GM21381 (cell line): ENCODE results near the gene RSAD1.

Experiments
- ATAC-seq: cut with Tn5 transposase; IDR thresholded peaks from one replicate; pipeline ENCODE4 v1.9.1; 2021; ENCODE audit warnings: mild to moderate bottlenecking, moderate library complexity; ENCODE audit not compliant: unreplicated experiment

Gene RSAD1

DNA sequence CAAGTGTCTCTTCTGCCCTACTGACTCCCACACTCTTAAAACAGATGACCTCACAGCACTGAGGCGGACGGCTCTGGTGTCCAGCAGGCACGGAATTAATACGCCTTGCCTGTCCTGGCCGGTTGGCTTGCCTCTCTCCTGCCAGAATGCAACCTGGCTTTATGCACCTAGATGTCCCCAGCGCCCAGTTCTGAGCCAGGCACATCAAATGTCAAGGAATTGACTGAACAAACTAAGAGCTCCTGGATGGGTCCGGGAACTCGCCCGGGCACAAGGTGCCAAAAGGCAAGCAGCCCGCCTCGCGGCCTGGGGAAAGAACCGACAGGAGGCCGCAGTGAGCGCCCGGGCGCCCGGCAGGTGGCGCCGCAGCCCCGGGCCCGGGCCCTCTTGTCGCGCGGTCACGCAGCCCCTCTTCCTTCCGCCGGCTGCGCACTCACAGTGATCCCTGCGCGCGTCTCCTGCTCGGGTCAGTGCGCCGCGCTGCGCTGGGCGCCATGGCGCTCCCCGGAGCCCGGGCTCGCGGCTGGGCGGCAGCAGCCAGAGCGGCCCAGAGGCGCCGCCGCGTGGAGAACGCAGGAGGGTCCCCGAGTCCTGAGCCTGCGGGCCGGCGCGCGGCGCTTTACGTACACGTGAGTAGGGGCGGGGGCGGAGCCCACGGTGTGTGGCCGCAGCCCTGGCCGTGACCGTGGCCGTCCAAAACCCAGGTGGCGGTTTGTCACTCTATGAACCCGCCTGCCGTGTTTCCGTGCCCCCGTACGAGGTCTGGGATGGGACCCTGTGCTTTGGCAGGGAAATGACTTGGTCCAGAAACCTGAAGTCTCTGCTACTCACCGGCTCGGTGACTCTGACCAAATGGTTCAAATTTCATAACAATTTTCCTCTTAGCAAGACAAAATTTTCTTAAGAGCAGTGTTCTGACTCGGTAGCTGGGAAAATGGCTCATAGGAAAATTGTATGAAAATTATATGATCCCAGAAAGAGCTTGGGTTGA lies at the start of gene RSAD1:
Gene RSAD1 (plus strand): TSS at position 470 of the 991 bp plus-strand sequence. CDS start 25 bp downstream, at position 495.
- ATAC-seq, result peak; percentile 90

DNA sequence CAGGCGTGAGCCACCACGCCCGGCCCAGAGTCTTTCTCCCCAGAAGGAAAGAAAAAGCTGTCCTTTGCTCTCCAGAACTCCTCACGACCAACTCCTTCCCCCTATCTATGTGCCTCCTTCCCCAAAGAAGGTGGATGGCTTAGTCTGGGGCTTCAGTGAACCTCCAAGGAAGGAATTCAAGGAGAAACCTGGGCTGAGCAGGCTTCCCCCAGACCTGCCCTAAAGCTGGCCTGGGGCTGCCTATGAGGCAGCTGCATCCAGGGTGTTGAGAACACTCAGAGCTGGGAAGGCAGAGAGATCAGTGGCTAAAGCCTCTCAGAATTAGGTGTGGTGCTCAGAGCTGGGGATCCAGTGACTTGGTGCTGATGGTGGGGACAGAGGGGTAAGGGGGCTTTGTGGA lies 48.9 kb upstream of the RSAD1 start:
- no peak for ATAC-seq

DNA sequence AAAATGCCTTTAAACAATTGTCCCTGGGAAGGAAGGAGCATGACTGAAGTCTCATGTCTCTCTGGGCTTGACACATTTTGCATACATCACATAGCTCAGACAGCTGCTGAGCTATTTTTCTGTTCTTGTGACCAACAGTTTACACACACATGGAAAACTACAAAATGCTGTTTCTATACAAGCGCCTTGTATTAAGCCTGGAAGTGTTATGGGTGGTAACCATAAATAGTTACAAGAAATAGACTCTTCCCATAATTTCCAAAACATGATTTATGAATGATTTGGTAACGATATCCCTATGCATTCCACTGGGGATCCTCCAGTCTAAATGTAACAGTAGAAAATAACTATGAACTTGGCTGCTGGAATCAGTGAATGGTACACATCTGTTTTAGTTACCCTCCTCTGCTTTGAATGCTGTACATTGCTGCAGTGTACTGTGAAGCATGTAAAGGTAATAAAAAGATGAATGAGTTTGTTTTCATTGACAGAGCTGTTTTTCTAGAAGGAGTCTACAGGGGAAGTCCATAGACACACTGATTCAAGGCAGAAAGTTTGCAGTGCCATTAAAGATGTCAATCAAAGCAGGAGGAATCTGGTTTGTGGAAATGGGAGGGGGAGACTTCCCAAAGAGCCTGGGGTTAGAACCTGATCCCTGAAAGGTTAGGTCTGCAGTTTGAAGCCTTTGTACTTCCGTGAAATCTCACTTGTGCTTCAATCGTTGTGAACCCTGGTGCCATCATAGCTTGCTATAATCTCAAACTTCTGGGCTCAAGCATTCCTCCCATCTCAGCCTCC lies 47.6 kb upstream of the RSAD1 start:
- ATAC-seq, result no peak

DNA sequence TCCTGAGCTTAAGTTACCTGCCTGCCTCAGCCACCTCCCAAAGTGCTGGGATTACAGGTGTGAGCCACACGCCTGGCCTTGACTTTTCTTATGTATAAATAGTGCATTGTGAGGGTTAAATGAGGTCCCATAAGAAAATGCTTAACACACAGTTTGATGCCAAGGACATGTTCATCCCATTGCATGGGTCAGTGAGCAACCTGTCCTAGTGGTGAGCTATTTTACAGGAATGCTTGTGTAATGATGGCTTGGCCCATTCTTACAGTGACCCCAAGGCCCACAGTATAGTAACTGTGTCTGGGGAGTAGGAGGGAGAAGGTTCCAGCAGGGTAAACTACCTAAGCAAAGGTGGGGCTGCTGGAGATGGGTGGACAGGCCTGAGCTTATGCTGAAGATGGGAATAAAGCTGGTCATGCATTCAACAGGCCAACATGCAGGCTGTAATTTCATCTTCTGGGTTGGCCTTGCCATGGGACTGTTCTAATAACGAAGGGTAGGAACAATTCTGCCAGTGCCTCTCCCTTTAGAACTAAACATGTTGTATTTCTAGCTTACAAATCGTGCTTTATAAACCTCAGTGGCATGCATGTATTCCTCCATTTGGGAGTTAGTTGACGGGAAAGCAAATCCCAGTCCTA lies 46.4 kb upstream of the RSAD1 start:
- ATAC-seq, result no peak

DNA sequence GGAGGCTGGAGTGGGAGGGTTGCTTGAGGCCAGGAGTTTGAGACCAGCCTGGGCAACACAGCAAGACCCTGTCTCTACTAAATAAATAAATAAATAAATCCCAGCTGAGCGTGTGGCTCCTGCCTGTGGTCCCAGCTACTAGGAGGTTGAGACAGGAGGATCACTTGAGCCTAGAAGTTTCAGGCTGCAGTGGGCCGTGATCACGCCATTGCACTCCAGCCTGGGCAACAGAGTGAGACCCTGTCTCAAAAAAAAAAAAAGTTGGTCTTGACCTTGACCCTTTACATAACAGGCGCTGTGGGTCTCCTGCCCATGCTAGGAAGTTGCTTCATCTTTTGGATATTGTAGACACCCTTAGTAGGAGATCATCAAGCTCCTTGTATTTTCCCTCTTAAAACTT lies 41.3 kb upstream of the RSAD1 start:
- no peak for ATAC-seq

DNA sequence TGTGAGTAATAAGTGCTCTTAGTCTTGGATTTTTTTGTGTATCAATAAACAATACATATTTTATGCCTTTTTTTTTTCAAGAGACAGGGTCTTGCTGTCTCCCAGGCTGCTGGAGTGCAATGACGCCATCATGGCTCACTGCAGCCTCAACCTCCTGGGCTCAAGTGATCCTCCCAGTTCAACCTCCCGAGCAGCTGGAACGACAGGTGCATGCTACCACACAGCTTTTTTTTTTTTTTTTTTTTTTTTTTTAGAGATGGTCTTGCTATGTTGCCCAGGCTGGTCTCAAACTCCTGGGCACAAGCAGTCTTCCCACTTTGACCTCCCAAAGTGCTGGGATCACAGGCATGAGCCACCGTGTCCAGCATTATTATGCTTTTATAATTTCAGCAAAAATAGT lies 39.7 kb upstream of the RSAD1 start:
- no peak for ATAC-seq

DNA sequence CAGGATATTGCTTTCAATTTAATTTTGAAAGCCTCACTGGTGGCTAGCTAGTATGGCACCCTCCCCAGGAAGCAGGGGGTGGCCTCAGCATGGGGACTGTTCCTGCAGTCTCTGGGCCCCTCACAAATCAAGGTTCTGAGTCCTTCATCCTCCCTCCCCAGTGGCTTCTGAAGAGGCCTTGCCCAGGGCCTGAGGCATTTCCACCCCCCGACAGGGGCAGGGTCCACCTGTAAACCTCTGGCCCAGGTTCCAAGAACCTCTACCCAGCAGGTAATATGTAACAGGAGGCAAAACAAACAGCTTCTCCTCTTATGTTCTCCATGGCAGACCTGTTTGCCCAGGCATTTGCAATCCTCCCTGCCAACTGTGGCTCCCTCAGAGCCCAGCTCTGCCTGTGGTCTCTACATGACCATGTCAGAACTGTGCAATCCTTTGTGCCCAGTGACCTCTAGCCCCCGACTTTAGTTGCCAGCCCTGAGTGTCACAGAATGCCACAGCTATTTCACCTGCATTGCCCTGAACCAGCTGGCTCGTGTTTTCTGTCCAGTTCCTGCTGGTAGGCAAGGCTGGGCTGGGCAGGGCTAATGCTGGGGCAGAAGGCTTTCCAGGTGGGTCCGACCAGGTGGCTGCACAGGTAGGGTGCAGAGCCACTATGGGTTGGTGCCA lies 38.4 kb upstream of the RSAD1 start:
- no peak for ATAC-seq

DNA sequence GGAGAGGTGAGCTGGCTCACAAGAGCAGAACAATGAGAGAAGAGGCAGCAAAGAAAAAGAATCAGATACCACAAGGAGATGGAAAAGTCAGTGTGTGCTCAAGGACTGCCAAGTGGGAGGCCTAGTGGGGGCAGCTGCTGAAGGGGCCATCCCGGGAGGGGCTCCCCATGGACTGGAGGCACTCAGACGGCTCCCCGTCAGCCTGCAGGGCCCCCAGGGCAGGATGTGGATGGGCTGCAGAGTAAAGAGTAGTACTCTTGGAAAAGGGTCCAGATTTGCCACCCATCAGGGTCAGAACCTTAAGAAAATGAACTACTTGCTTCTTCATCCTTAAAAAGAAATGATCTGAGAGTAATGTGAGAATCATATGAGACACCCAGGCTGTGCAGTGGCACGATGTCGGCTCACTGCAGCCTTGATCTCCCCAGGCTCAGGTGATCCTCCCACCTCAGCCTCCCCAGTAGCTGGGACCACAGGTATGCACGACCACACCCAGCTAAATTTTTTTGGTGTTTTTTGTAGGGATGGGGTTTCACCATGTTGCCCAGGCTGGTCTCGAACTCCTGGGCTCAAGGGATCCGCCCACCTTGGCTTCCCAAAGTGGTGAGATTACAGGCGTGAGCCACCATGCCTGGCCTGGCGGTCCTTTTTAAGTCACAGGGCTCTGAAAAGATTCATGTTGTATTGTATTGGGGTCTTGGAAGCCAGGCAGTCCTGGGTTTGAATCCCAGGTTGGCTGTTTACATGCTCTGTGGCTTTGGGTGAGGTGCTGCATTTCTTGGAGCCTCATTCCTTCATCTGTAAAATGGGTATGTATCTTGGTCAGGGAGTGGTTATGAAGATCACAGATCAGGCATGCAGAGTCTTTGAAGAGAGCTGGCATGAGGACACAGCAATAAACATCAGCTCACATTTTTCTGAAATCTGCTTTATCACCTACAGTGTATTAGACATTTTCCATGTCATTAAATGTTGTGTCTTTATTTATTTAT lies 37.5 kb upstream of the RSAD1 start:
- ATAC-seq, result no peak

DNA sequence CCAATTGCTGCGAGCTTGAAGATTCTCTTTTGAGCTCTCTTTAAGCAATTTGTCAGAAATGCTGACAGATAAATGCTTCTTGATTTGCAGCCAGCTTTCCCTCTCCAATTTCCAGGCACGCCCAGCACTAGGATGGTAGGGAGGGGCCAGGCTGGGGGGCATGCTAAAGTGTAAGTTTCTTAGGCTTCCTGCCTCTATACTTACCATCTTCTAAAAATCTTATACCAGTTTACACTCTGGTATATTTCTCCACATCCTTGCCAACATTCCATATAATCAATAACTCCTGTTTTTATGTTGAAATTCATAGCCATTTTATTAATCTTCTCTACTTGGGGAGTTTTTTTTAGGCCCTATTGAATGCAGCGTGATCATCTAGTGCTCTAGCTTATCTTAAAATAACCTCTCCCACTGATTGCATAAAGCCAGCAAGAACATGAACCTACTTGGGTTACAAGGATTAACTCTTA lies 35.1 kb upstream of the RSAD1 start:
- no peak for ATAC-seq

DNA sequence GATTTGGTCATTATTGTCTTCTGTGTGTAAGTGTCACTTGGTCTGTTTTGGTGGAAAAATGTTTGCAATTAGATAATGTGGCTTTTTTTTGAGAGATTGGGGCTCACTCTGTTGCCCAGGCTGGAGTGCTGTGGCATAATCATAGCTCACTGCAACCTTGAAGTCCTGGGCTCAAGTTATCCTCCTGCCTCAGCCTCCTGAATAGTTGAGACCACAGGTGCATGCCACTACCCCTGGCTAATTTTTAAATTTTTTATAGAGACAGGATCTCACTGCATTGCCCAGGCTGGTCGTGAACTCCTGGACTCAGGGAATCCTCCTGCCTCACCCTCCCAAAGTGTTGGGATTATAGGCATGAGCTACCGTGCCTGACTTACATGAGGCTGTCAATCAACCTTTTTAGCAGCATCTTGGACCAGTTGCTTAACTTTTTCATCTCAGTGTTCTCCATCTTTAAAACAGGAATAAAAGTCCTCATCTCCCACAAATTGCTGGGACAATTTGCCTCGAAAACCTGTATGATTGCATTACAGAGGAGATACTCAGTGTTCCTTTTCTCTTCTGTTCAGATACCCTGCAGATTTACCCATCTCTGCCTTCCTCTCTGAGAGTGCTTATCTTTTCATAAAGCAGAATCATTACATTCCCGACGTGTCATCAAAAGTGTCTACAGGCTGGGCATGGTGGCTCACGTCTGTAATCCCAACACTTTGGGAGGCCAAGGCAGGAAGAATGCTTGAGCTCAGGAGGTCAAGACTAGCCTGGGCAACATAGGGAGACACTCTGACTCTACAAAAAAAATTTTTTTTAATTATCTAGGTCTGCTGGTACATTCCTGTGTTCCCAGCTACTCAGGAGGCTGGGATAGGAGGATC lies 33.6 kb upstream of the RSAD1 start:
- ATAC-seq, result no peak

DNA sequence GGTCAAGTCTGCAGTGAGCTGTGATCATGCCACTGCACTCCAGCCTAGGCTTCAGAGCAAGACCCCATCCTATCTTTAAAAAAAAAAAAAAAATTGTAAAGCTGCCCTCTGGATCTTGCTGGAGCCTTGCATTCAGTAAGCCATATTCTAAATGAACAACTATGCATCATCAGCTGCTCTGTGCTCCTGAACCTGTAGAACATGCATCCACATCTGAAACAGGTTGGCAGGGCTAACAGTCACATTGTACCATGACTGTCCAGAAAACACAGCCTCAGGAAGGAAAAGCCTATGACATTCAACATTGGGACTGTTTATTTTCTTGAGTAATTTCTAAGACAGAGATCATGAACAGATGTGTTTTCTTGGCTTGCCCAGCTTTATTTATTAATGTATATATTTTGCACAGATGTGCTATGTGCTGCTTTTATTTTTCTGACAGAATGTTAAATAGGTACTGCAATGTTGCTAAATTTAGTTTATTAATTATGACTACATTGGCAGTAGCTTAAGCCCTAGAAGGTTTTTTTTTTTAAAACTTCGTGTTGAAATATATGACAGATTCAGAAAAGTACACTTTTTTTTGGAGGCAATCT lies 32.8 kb upstream of the RSAD1 start:
- no peak for ATAC-seq

DNA sequence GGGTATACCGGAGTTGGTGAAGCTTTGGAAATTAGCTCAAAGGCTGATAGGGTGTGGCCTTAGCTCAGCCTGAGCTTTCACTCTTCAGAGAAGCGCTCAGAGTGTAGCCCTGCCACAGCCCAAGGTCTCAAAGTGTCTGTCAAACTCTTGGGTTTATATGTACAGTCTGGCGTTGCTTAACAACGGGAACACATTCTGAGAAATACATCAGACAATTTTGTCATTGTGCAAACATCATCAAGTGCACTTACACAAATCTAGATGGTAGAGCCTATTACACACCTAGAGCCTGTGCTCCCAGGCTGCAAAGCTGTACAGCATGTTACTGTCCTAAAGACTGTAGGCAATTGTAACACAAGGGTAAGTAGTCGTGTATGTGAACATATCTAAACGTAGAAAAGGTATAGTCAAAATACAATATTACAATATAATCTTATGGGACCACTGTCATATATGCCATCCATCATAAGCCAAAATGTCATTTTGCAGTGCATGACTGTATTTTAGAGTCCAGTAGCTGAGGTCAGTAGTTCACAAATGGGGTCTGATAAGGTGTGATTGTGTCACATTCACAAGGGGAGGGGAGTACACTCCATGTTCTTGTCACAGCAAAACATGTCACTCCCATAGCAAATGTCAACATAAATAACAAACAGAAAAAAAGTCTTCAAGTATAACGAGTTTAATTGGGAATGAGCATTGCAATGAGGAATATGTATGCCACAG lies 30.6 kb upstream of the RSAD1 start:
- ATAC-seq, result no peak

DNA sequence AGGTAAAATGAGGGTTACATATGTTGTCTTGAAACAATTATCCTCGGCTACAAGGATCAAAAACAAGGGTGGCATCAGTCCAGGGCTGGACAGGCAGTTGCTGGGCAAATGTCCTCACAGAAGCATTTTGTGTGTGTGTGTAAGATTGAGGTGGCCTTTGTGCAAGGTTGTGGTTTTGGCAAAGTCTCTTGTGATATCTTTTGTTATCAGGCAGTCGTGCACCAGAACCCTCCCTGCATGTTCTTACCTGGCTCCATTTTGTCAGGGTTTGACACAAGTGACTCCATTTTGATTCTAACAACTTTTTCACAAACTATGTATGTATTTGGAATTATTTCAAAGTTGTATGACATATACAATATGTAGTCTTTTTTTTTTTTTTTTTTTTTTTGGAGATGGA lies 30.0 kb upstream of the RSAD1 start:
- no peak for ATAC-seq

DNA sequence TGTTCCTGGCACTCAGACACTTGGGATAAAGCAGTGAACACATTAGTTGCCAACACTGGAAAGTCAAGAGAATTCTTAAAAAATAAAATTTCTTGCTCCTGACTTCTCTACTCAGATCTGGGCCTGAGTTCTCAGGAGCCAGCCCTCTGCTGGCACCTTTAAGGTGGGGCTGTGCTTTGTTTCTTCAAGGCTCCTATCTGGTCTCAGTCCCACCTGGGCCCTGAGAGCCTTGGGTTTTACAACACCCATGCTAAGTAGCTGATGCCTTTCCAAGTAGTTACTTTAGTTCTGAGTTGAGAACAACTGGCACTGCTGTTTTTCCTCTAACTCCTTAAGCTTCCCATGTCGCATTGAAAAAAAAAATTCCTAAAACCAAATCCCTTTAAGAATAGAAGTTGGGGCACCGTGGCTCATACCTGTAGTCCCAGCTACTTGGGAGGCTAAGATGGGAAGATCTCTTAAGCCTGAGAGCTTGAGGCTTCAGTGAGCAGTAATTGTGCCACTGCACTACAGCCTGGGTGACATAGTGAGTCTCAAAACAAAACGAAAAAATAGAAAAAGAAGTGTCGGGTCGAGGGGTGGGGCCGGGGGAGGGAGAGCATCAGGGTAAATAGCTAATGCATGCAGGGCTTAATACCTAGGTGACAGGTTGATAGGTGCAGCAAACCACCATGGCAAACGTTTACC lies 26.6 kb upstream of the RSAD1 start:
- no peak for ATAC-seq

DNA sequence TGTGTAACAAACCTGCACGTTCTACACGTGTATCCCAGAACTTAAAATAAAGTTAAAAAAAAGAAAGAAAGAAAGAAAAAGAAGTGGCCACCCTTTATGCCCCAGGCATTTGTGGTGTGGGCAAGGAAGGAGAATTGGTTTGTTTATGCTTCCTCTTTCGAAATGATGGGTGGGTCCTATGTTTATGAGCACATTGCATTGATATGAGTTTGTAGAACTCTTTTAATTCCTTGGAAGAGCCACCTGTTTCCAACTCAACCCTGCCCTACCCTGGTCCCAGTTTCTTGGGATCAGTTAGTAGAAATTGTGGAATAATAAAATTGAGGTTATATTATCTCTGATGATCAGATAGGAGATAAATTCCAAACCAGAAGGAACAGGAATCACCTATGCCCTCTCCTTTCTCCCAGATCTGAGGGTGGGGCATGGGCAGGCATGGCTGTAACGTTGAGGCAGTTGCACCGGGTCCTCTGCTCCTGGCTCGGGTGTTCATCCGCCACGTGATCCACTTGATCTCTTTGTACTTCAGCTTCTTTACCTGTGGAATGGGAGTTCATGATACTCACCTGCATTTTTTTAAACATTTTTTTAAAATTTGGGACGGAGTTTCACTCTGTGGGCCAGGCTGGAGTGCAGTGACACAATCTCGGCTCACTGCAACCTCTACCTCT lies 25.9 kb upstream of the RSAD1 start:
- no peak for ATAC-seq

DNA sequence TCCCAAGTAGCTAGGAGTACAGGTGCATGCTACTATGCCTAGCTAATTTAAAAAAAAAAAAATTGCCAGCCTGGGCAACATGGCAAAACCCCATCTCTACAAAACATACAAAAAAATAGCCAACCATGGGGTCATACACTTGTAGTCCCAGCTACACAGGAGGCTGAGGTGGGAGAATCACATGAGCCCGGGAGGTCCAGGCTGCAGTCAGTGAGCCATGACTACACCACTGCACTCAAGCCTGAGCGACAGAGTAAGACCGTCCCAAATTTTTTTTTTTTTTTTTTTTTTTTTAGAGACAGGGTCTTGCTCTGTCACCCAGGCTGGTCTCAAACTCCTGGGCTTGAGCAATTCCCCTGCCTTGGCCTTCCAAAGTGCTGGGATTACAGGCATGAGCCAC lies 24.8 kb upstream of the RSAD1 start:
- no peak for ATAC-seq
